Upper lobe of left lung (tissue), 4 donors: ENCODE measurements around the gene MFAP5.

Experiments used
- CTCF ChIP-seq, 6 experiments: fragments of 450-650 bp in 4 of 6; fragments of 200-600 bp in 2 of 6; sonication (generic) in 2 of 6; IDR thresholded peaks; one replicate each; pipeline ENCODE4 v1.5.1; 2016 to 2019; ENCODE audit warnings: antibody characterized with exemption in 6 of 6
- POLR2A ChIP-seq, 4 donors: fragments of 450-650 bp; IDR thresholded peaks; one replicate each; pipeline ENCODE4 v1.5.1; 2016 to 2017; ENCODE audit warnings: antibody characterized with exemption in 4 of 4, mild to moderate bottlenecking in 2 of 4
- POLR2AphosphoS5 ChIP-seq, 2 donors: sonication (generic); formaldehyde crosslinking; IDR thresholded peaks; one replicate each; pipeline ENCODE4 v1.5.1; 2017; ENCODE audit warnings: antibody characterized with exemption in 2 of 2

- TF ChIP-seq POLR2A (IDR thresholded peaks at IDR 0.05) (no peak), CTCF (IDR thresholded peaks at IDR 0.05) (no peak), POLR2AphosphoS5 (IDR thresholded peaks at IDR 0.05) (no peak)
Measured at GRCh38 chr12:8668441-8668840, 5.8 kb upstream of the MFAP5 start.
